IMR-90 (cell line): Measurements from ENCODE around the gene MAML3. TPM values are rescaled to one million over a fixed set of nuclear protein-coding genes. Genes with fewer than 3 reads are reported as not detected.

Experiments used
- ATAC-seq: fragments of 200-7000 bp; cut with Tn5 transposase; 2 replicates; pipeline ENCODE4 v1.9.1; 2020; ENCODE audit warnings: low read depth, mild to moderate bottlenecking, moderate library complexity
- BruUV-seq: library from RNA; stranded (reverse); fragments of 400-500 nt; replicated peaks from 2 replicates; lab custom pipeline; 2021; lab: Mats Ljungman, UMichigan
- CTCF ChIA-PET: fragments of 300-600 bp; formaldehyde crosslinking; extraction: SDS; loops from one replicate; lab custom pipeline; 2021; ENCODE audit warnings: antibody characterized with exemption; lab: Yijun Ruan, JAX
- POLR2A ChIA-PET: fragments of 300-600 bp; sonication (Branson Sonifier 250); formaldehyde crosslinking; loops from one replicate; lab custom pipeline; 2022; ENCODE audit warnings: antibody characterized with exemption; ENCODE audit not compliant: unreplicated experiment; lab: Charles Lee
- DNase-seq: peaks from one replicate; pipeline ENCODE4 v3.0.0; 2013
- H2AFZ ChIP-seq: replicated peaks from 2 replicates; pipeline ENCODE3; 2013; ENCODE audit warnings: low read length, mild to moderate bottlenecking; ENCODE audit not compliant: poor library complexity
- H2AK5ac ChIP-seq: 2 replicates; pipeline ENCODE4 v1.6.1; 2013; ENCODE audit warnings: low read depth, low read length, inconsistent platforms
- H2AK9ac ChIP-seq: replicated peaks from 2 replicates; pipeline ENCODE3; 2013; ENCODE audit warnings: mild to moderate bottlenecking, low read depth, low read length, moderate library complexity; ENCODE audit not compliant: poor library complexity
- H2BK120ac ChIP-seq: 2 replicates; pipeline ENCODE4 v1.6.1; 2013; ENCODE audit warnings: low read depth, low read length, inconsistent platforms
- H2BK15ac ChIP-seq: 3 replicates; pipeline ENCODE4 v1.6.1; 2013; ENCODE audit warnings: low read depth, low read length, inconsistent platforms
- H2BK20ac ChIP-seq: 2 replicates; pipeline ENCODE4 v1.6.1; 2013; ENCODE audit warnings: low read depth, mild to moderate bottlenecking, inconsistent platforms, low read length, moderate library complexity
- H2BK5ac ChIP-seq: 2 replicates; pipeline ENCODE4 v1.6.1; 2013; ENCODE audit warnings: mild to moderate bottlenecking, low read depth, low read length, inconsistent platforms; ENCODE audit not compliant: poor library complexity, severe bottlenecking
- H3K14ac ChIP-seq: replicated peaks from 2 replicates; pipeline ENCODE4 v1.6.1; 2013; ENCODE audit warnings: low read depth, low read length, inconsistent platforms
- H3K18ac ChIP-seq: 2 replicates; pipeline ENCODE4 v1.6.1; 2013; ENCODE audit warnings: low read depth, low read length, control low read depth
- H3K23ac ChIP-seq: 2 replicates; pipeline ENCODE4 v1.6.1; 2013; ENCODE audit warnings: low read depth, low read length, inconsistent platforms
- H3K27ac ChIP-seq: 2 replicates; pipeline ENCODE4 v1.5.1; 2013; ENCODE audit warnings: mild to moderate bottlenecking, control low read depth, low read length; ENCODE audit not compliant: insufficient read depth
- H3K27me3 ChIP-seq: 2 replicates; pipeline ENCODE4 v1.6.1; 2013; ENCODE audit warnings: low read length; ENCODE audit not compliant: control insufficient read depth, insufficient read depth
- H3K36me3 ChIP-seq: 2 replicates; pipeline ENCODE4 v1.6.1; 2013; ENCODE audit warnings: low read length, mixed read lengths; ENCODE audit not compliant: control insufficient read depth, insufficient read depth
- H3K4ac ChIP-seq: 2 replicates; pipeline ENCODE4 v1.6.1; 2013; ENCODE audit warnings: low read depth, low read length, inconsistent platforms
- H3K4me1 ChIP-seq: 2 replicates; pipeline ENCODE4 v1.6.1; 2013; ENCODE audit warnings: low read length, mixed read lengths; ENCODE audit not compliant: control insufficient read depth, insufficient read depth
- H3K4me2 ChIP-seq: 2 replicates; pipeline ENCODE4 v1.6.1; 2013; ENCODE audit warnings: low read depth, mild to moderate bottlenecking, control low read depth, low read length, moderate library complexity
- H3K4me3 ChIP-seq: 2 replicates; pipeline ENCODE4 v1.5.1; 2013; ENCODE audit warnings: low read depth, mild to moderate bottlenecking, control low read depth, low read length, moderate library complexity; ENCODE audit not compliant: insufficient read depth
- H3K56ac ChIP-seq: 2 replicates; pipeline ENCODE4 v1.6.1; 2013; ENCODE audit warnings: low read length, inconsistent platforms; ENCODE audit not compliant: insufficient read depth; ENCODE audit errors: extremely low read depth
- H3K79me1 ChIP-seq, 2 experiments: 2 replicates each; pipeline ENCODE4 v1.6.1; 2013; ENCODE audit warnings: low read length in 2 of 2, inconsistent platforms in 1 of 2, low read depth in 1 of 2
- H3K9ac ChIP-seq: 2 replicates; pipeline ENCODE4 v1.6.1; 2013; ENCODE audit warnings: low read depth, low read length, control low read depth
- H3K9me1 ChIP-seq: 2 replicates; pipeline ENCODE4 v1.6.1; 2013; ENCODE audit warnings: low read length, inconsistent platforms; ENCODE audit not compliant: insufficient read depth
- H3K9me3 ChIP-seq: 2 replicates; pipeline ENCODE4 v1.6.1; 2013; ENCODE audit warnings: low read length; ENCODE audit not compliant: control insufficient read depth, insufficient read depth
- H4K20me1 ChIP-seq: 2 replicates; pipeline ENCODE4 v1.6.1; 2013; ENCODE audit warnings: low read length, inconsistent platforms; ENCODE audit not compliant: insufficient read depth
- H4K5ac ChIP-seq: 2 replicates; pipeline ENCODE4 v1.6.1; 2013; ENCODE audit warnings: mild to moderate bottlenecking, low read depth, low read length, control low read depth
- H4K8ac ChIP-seq, 2 experiments: 2 replicates each; pipeline ENCODE4 v1.6.1; 2013; ENCODE audit warnings: low read depth in 2 of 2, low read length in 2 of 2, control low read depth in 1 of 2, inconsistent platforms in 1 of 2
- H4K91ac ChIP-seq: 2 replicates; pipeline ENCODE4 v1.6.1; 2013; ENCODE audit warnings: low read depth, low read length, inconsistent platforms; ENCODE audit not compliant: insufficient read depth
- CEBPB ChIP-seq: IDR thresholded peaks from 2 replicates; pipeline ENCODE4 v1.6.1; 2012; ENCODE audit warnings: low read depth, low read length, improper control_type of control experiment
- MAFK ChIP-seq: IDR thresholded peaks from 2 replicates; pipeline ENCODE4 v1.6.1; 2012; ENCODE audit warnings: low read depth, low read length, improper control_type of control experiment
- MAZ ChIP-seq: IDR thresholded peaks from 2 replicates; pipeline ENCODE4 v1.6.1; 2012; ENCODE audit warnings: low read depth, mild to moderate bottlenecking, low read length, improper control_type of control experiment, moderate library complexity, borderline replicate concordance
- NFE2L2 ChIP-seq: fragments of 150-350 bp; IDR thresholded peaks from 2 replicates; pipeline ENCODE4 v1.6.1; 2016; ENCODE audit warnings: low read depth, mild to moderate bottlenecking, low read length
- POLR2A ChIP-seq: IDR thresholded peaks from 2 replicates; pipeline ENCODE4 v1.6.1; 2012; ENCODE audit warnings: mild to moderate bottlenecking, low read depth, low read length
- RCOR1 ChIP-seq: IDR thresholded peaks from 2 replicates; pipeline ENCODE4 v1.6.1; 2012; ENCODE audit warnings: mild to moderate bottlenecking, low read length, improper control_type of control experiment; ENCODE audit not compliant: insufficient replicate concordance
- WGBS, 2 experiments: methylation state at CpG; one replicate each; pipeline versions ENCODE4 v1.1.5 to v1.1.7; 2013; ENCODE audit warnings: missing lambda C conversion rate in 2 of 2; ENCODE audit not compliant: insufficient read length in 1 of 2; ENCODE audit errors: extremely low coverage in 2 of 2; 5-methylcytosine and 5-hydroxymethylcytosine counted together
- dilution Hi-C: fragments of 300-500 bp; cut with HindIII; formaldehyde crosslinking; loops from one replicate; pipeline ENCODE4 v1.14.3; 2018; ENCODE audit warnings: low sequenced_read_pairs; ENCODE audit not compliant: unreplicated experiment
- in situ Hi-C: fragments of 300-500 bp; cut with MboI; formaldehyde crosslinking; loops from 3 replicates; pipeline ENCODE4 v1.14.3; 2019; ENCODE audit warnings: low sequenced_read_pairs, inconsistent platforms, mixed read lengths
- intact Hi-C: fragments of 100-400 bp; cut with micrococcal nuclease; formaldehyde crosslinking; loops from 2 replicates; pipeline ENCODE4 v1.10.0; 2022
- polyA plus RNA-seq, 3 experiments: library from polyadenylated mRNA; depleted of rRNA; stranded (reverse); fragments of >200 nt; gene quantifications; 2 replicates each; pipeline ENCODE4 v1.2.3, GENCODE V29; 2012; ENCODE audit warnings: low replicate concordance in 1 of 3
- total RNA-seq: library from RNA; depleted of rRNA; stranded (reverse); fragments of >200 nt; gene quantifications from 2 replicates; pipeline ENCODE4 v1.2.3, GENCODE V29; 2012

MAML3 gene
- total and polyA plus RNA-seq, 2 of the 4 experiments (the other 2 are of a cell fraction), result 0.90 to 1.7 TPM

GRCh38 chr4:139828966-139829664 lies 324.9 kb downstream of the MAML3 start:
- H3K4me1 ChIP-seq, result no peaks in the 10 kb centered on the region
- no peaks in the 10 kb centered on the region for H3K79me1 ChIP-seq
- no peak overlapping the region for H3K4ac ChIP-seq
- WGBS, 2 experiments, result 100% methylated on average over 1 to 3 of the region's 7 CpGs
- POLR2A ChIA-PET, result no interaction called here
- no peak overlapping the region for H4K5ac ChIP-seq
- ATAC-seq, result no peak
- no peak overlapping the region for H3K14ac ChIP-seq
- H2AK9ac ChIP-seq, result no peak overlapping the region
- DNase-seq, result no peak
- CTCF ChIA-PET, result no interaction called here
- intact Hi-C loops (no loop called here), dilution Hi-C loops (no loop called here), in situ Hi-C loops (no loop called here)
- no peak overlapping the region for H4K8ac ChIP-seq
- no peak for TF ChIP-seq MAZ
- no peak for TF ChIP-seq POLR2A
- no peak for TF ChIP-seq RCOR1
- TF ChIP-seq NFE2L2, result no peak
- no peak for TF ChIP-seq MAFK
- TF ChIP-seq CEBPB, result no peak
- no peaks in the 10 kb centered on the region for H3K9me1 ChIP-seq
- H3K36me3 ChIP-seq, result no peaks in the 10 kb centered on the region
- H2AK5ac ChIP-seq, result no peak overlapping the region
- no peak overlapping the region for H3K23ac ChIP-seq
- no peak overlapping the region for H3K27ac ChIP-seq
- no peak overlapping the region for H2BK20ac ChIP-seq
- H2AFZ ChIP-seq, result no peak overlapping the region
- no peak overlapping the region for H3K18ac ChIP-seq
- H3K4me2 ChIP-seq, result no peak overlapping the region
- BruUV-seq, result no TSS peak
- no peak overlapping the region for H3K9ac ChIP-seq
- H2BK5ac ChIP-seq, result no peak overlapping the region
- H3K9me3 ChIP-seq, result no peaks in the 10 kb centered on the region
- no peaks in the 10 kb centered on the region for H4K20me1 ChIP-seq
- H2BK120ac ChIP-seq, result no peak overlapping the region
- H3K56ac ChIP-seq, result no peak overlapping the region
- no peak overlapping the region for H3K4me3 ChIP-seq
- H2BK15ac ChIP-seq, result no peak overlapping the region
- H3K27me3 ChIP-seq, result no peaks in the 10 kb centered on the region
- H4K91ac ChIP-seq, result no peak overlapping the region
